ENCODE measurements around the gene PCDH1.

Gene PCDH1

GRCh38 chr5:141853895-141854626 lies 24.1 kb downstream of the PCDH1 start:
- DNase-seq (ENCODE audit: low read depth): no peak

GRCh38 chr5:141852448-141852847 lies 25.8 kb downstream of the PCDH1 start:
- DNase-seq (ENCODE audit: low read depth): no peak

DNA sequence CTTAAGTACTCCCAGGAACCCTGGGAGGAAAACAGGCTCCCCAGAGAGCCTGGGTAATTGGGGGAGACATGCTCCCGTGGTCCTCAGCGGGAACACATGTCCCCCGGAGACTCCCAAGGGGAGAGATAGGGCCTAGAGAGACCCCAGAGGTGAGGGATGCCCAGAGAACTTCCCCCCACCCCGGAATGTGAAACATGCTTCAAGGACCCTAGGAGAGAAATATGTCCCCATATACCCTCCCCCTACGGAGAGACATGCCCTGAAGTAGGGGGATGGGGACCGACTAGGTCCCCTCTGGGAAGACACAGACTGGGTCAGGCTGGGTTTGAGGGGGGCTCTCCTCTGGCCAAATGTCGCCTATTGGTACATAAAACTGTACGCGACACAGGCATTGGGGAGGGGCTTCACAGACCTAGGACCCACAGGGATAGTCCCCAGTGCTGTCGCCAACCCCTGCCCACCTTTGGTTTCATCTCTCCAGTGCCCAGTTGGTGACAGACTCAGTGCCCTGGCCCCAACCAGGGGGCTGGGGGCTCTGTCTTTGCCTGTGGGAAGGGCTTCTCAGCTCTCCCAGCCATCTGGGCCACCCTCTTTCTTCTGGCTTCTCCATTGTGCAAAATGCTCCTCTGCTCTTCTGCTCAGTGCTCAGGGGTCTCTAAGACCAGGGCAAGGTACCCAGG lies 26.9 kb downstream of the PCDH1 start:
- no peak for DNase-seq (ENCODE audit: low read depth)

DNA sequence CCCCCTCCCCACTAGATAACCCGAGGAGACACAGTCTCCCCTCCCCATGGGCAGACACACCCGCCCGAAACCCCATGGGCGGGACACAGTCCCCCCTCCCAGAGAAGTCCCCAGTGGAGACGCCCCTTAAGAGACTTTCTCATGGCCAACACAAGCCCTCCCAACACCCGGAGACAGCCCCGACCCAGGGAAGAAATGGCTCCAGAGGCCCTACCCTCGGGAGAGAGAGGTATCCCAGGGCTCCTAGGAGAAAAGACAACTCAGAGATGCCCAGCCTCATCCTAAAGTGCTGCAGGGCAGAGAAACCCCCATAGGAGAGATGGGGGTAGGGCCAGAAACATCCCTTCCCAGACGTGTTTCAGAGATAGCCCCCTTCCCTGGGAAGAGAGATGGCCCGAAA lies 27.4 kb downstream of the PCDH1 start:
- DNase-seq (ENCODE audit: low read depth): no peak

DNA sequence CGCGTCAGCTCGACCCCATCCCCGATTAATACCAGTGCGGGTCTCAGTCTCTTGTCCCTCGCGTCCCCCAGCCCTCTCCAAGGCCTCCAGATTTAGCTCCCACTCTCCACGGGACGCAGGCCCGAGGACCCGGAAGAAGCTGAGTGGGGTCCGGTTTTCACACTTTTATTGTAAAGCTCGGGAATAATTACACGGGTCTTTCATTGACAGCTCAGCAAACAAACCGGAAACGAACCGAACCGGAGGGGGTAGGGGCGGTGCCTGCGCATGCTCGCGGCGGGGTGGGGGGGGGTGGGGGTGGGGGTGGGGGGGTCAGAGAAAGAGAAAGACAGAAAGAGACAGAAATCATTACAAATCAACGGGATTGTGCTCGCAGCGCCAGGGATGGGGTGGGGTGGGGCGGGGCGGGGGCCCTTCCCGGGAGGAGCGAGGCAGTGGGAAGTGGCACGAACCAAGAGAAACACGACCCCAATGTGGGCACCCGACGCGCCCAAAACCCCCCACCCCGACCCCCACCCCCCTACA lies 27.9 kb downstream of the PCDH1 start:
- peak; percentile 29 for DNase-seq (ENCODE audit: low read depth)

DNA sequence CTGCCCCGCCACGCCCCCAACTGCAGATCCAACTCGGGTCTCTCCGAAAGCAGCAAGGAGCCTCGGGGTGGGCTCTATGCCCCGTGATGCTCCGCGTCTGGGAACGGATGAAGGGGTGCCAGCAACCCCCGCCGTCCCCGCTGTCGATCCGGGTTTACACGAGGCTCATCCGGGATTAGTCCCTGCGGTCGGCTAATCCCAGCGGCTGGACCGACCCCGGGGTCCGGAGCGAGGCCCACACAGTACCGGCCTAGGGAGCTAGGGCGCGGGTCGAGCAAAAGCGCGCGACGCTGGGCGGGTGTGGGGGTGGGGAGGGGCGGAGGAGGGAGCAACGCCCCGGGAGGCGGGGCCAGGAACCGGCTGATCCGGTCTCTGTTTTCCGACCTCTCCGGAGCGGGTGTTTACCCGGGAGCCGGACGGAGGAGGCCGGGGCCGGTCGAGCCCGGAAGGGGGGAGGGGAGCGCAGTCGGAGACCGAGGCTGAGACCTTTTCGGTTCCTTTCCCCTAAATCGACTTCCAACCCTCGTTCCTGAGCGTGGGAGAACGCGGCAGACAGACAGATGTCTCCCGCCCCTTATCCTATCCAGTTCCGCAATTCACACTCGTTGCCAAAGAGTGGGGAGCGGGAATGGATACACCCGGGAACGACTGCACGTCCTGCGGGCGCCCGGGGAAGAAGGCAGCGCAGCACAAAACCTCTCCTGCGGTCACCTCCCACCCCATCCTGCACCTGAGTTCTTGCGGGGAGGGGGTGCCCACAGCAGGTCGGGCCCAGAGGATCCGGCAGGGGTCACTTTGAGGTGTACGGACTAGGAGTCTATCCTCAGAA lies 28.6 kb downstream of the PCDH1 start:
- DNase-seq (ENCODE audit: low read depth): peak; percentile 68

DNA sequence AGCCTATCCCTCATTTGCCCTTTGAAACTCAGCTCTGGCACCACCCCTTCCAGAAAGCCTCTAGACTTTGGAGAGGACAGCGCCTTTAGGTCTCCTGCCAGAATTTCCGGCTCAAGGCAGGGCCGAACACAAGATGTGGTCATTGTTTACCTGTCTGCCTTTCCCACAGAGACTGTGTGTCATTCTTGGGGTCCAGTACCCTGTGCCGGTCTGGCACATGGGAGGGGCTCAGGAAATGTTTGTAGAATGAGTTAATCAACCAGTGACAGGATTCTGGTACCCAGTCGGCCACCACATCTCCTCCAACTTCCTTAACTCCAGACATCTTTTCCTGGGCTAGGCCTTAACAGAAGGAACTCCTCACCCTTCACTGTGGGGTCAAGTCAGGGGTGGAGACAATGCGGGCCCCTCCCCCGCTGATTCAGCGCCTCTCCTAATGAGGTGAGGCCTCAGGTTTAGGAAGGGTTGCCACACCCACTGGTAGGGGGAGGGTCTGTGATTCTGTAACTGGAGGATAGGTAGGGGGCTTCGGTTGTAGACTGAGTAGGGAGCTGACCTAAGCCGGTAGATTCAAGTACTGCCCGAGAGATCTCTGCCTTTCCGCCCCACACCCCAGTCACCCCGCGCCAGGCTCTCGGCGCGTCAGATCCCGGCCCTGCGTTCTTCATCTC lies 29.3 kb downstream of the PCDH1 start:
- DNase-seq (ENCODE audit: low read depth): peak; percentile 37

- DNase-seq (ENCODE audit: low read depth): peak; percentile 56
These were observed 32.2 kb downstream of the PCDH1 start for GRCh38 chr5:141846031-141846430.

DNA sequence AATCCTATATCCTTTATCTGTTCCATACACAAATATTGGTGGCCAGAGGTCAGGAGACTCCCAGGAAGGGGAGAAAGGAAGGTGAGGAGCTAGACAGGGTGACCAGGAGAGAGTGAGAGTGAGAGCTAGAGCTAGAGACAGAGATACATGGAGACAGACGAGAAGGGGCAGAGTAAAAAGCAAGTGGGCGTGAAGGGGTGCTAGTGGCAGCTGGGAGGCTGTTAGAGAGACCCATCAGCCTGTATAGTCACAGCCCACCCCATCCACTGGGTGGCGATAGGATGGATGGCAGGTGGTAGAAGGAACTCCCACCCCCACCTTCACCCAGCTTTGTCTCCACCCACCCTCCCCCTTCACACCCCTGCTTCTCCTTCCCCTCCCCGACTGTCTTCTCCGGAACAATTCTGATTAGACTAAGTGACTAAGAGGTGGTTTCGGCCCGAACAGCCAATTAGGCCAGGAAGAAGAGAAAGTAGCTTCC lies 32.8 kb downstream of the PCDH1 start:
- no peak for DNase-seq (ENCODE audit: low read depth)

GRCh38 chr5:141844414-141845097 lies 33.7 kb downstream of the PCDH1 start:
- DNase-seq (ENCODE audit: low read depth): no peak

DNA sequence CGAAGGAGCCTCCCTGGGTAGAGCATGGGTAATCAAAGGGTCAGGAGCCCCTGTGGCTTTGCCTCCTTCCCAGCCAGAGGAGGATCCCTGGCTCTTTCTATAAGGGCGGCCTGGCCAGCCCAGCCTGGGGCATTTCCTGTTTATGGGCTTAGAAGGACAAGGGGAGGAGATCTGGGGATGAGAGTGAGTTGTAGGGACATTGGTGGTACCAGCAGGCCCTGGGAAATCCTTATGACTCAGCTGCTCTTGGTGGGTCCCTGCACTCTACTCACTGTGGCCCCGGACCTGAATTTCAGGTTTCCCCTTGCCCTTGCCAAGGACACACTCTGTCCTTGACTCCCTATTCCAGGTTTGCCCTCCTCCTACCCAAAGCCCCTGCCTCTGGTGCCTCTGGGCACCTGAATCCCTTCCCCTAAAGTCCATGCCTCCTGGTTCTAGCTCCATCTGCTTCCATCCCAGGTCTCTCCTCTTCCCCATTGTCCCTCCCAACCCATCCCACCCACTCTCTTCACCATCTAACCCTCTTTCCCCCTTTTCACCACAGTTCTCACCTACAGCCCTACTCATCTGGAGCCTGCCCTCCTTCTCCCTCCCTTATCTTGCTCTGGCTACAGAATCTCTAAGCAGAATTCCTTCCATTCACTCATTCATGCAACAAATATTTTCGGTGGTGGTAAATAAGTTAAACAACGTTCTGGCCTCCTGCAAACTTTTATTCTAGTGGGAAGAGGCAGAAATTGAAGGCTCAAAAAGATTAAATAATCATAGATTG lies 34.9 kb downstream of the PCDH1 start:
- DNase-seq (ENCODE audit: low read depth): peak; percentile 60

- no peak for DNase-seq (ENCODE audit: low read depth)
These were observed 36.6 kb downstream of the PCDH1 start for GRCh38 chr5:141841378-141842180.

- no peak for DNase-seq (ENCODE audit: low read depth)
These were observed 37.3 kb downstream of the PCDH1 start for GRCh38 chr5:141840826-141841360.

GRCh38 chr5:141840280-141840812 lies 37.9 kb downstream of the PCDH1 start:
- DNase-seq (ENCODE audit: low read depth): no peak

- DNase-seq (ENCODE audit: low read depth): no peak
These were observed 39.1 kb downstream of the PCDH1 start for GRCh38 chr5:141839015-141839513.

GRCh38 chr5:141838326-141839014 lies 39.7 kb downstream of the PCDH1 start:
- DNase-seq (ENCODE audit: low read depth): no peak

DNA sequence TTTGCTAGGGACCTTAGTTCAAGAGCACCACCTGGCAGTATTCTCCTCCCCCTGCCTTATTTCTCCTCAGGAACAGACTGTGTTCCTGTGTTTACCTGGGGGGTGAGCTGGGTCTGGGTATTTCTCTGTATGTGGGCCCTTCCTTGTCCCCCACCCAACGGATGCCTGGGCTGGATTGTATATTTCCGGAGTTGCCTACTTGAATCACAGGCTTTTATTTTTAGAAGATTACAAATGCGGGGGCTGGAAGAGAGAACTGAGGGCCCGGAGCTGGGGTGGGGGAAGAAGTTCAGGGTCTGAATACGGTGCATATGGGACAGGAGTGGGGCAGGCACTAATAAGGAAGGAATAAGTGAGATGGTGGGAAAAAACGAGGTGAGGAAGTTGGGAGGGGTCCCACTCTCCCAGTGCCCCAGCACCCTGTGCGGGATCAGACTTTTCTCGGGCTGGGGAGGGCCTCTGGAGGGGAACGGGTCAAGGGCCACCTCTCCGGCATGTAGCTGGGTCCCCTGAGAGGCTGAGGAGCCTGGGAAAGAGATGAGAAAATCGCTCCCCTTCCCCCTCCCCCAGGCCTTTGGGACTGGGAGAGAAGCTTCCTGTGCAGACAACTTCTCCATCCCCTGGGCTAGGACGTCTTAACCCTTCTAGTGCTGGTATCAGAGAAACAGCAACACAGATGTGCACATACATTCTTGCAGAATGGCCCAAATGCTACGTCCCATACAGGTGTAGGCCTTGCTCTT lies 42.1 kb downstream of the PCDH1 start:
- no peak for DNase-seq (ENCODE audit: low read depth)

GRCh38 chr5:141834331-141834730 lies 43.9 kb downstream of the PCDH1 start:
- DNase-seq (ENCODE audit: low read depth): no peak

All from amniotic epithelial cell (primary cell).